ENCODE measurements around the gene TRIM54. TPM values are rescaled to one million over a fixed set of nuclear protein-coding genes. Genes with fewer than 3 reads are reported as not detected.

The TRIM54 gene
- total and polyA plus RNA-seq, 9 of the 15 experiments (the other 6 are each of a cell fraction or from before 2014, with no cell fraction given), result not detected

- TF ChIP-seq THRB (CRISPR knock-in tag; conservative IDR thresholded peaks at IDR 0.05) (no peak), ZNF609 (CRISPR knock-in tag; IDR thresholded peaks at IDR 0.05; ENCODE audit: borderline replicate concordance) (no peak), SREBF2 (CRISPR knock-in tag; IDR thresholded peaks at IDR 0.05) (no peak), TAF15 (IDR thresholded peaks at IDR 0.05; ENCODE audit: low read depth, low read length) (no peak), AFF1 (IDR thresholded peaks at IDR 0.05; ENCODE audit: low read depth in 1 of 2, partially characterized antibody in 2 of 2) (peak in 1 of 2 experiments; percentile 10), CBX8 (IDR thresholded peaks at IDR 0.05; ENCODE audit: borderline replicate concordance, extremely low read depth, low read depth, low read length, poor library complexity, severe bottlenecking) (no peak), CC2D1A (IDR thresholded peaks at IDR 0.05) (no peak), HDAC1 (IDR thresholded peaks at IDR 0.05) (peak in 1 of 2 experiments; percentile 62; a peak in 1 of 4 replicates)
- TF ChIP-seq, protein P1, sequence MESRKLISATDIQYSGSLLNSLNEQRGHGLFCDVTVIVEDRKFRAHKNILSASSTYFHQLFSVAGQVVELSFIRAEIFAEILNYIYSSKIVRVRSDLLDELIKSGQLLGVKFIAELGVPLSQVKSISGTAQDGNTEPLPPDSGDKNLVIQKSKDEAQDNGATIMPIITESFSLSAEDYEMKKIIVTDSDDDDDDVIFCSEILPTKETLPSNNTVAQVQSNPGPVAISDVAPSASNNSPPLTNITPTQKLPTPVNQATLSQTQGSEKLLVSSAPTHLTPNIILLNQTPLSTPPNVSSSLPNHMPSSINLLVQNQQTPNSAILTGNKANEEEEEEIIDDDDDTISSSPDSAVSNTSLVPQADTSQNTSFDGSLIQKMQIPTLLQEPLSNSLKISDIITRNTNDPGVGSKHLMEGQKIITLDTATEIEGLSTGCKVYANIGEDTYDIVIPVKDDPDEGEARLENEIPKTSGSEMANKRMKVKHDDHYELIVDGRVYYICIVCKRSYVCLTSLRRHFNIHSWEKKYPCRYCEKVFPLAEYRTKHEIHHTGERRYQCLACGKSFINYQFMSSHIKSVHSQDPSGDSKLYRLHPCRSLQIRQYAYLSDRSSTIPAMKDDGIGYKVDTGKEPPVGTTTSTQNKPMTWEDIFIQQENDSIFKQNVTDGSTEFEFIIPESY (CRISPR knock-in tag; IDR thresholded peaks at IDR 0.05), result no peak
Observed at GRCh38 chr2:27320958-27321543, 38.8 kb downstream of the TRIM54 start (continued).
